ENCODE measurements around the gene TIGAR.

TIGAR gene

GRCh38 chr12:4320853-4321701, at the start of gene TIGAR:
Gene TIGAR (plus strand): TSS chr12:4321213. CDS start chr12:4321272, 59 bp downstream.
- peak; percentile 79 for DNase-seq (ENCODE audit: low read depth)

- DNase-seq (ENCODE audit: low read depth), result peak; percentile 51
These were observed 49.1 kb upstream of the TIGAR start for GRCh38 chr12:4271717-4272423.

GRCh38 chr12:4272424-4273272, 48.4 kb upstream of the TIGAR start:
- no peak for DNase-seq (ENCODE audit: low read depth)

DNA sequence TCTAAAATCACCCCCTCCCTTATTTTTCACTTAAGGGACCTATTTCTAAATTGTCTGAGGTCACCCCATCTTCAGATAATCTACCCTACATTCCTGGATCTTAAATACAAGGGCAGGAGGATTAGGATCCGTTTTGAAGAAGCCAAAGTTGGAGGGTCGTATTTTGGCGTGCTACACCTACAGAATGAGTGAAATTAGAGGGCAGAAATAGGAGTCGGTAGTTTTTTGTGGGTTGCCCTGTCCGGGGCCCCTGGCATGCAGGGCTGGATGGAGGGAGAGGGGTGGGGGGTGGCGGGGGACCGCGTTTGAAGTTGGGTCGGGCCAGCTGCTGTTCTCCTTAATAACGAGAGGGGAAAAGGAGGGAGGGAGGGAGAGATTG, 47.8 kb upstream of the TIGAR start:
- no peak for DNase-seq (ENCODE audit: low read depth)

DNA sequence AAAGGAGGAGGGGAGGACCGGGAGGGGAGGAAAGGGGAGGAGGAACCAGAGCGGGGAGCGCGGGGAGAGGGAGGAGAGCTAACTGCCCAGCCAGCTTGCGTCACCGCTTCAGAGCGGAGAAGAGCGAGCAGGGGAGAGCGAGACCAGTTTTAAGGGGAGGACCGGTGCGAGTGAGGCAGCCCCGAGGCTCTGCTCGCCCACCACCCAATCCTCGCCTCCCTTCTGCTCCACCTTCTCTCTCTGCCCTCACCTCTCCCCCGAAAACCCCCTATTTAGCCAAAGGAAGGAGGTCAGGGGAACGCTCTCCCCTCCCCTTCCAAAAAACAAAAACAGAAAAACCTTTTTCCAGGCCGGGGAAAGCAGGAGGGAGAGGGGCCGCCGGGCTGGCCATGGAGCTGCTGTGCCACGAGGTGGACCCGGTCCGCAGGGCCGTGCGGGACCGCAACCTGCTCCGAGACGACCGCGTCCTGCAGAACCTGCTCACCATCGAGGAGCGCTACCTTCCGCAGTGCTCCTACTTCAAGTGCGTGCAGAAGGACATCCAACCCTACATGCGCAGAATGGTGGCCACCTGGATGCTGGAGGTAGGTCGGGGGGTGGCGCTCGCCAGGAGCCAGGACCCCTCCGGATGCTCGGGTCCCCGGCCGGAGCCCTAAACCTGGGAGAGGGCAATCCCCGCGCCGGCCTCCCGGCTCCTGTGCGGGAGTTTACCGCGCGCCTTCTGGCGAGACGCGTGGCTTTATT, 47.2 kb upstream of the TIGAR start, which contains the start of gene CCND2:
Gene CCND2, plus strand, starts transcription at position 111 of the 744 bp plus-strand sequence. Its CDS starts 279 bp downstream, at position 390.
- peak; percentile 85 for DNase-seq (ENCODE audit: low read depth)

DNA sequence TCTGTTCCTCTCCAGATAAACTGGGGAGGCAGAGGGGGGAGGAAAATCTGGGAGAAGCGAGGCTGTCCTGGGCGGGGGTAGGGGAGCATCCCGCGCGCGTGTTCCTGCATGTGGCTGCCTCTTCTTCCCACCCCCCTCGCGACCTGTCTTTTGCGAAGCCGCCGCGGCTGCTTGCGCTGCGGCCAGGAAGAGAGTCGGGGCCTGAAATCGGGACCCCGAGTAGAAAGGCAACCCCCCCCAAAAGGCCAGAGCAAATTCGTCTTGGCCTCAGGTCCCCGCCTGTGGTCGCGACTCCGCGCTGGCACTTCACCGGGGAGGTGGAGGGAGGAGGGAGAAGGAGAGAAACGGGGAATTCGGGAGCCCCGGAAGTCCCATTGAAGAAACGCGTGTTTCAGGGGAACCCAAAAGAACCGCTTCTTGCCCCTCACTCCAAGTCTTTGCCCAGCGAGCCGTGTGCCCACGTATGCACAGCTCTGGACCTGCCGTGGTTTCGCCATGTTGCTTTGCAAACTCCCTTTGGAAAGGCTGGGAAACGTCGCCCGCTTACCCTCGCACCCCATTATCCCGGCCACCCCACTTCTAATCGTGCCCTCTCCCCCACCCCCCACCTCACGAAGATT, 46.5 kb upstream of the TIGAR start:
- no peak for DNase-seq (ENCODE audit: low read depth)

- no peak for DNase-seq (ENCODE audit: low read depth)
These were observed 45.8 kb upstream of the TIGAR start for GRCh38 chr12:4275016-4275869.

GRCh38 chr12:4275870-4276301, 45.1 kb upstream of the TIGAR start:
- no peak for DNase-seq (ENCODE audit: low read depth)

DNA sequence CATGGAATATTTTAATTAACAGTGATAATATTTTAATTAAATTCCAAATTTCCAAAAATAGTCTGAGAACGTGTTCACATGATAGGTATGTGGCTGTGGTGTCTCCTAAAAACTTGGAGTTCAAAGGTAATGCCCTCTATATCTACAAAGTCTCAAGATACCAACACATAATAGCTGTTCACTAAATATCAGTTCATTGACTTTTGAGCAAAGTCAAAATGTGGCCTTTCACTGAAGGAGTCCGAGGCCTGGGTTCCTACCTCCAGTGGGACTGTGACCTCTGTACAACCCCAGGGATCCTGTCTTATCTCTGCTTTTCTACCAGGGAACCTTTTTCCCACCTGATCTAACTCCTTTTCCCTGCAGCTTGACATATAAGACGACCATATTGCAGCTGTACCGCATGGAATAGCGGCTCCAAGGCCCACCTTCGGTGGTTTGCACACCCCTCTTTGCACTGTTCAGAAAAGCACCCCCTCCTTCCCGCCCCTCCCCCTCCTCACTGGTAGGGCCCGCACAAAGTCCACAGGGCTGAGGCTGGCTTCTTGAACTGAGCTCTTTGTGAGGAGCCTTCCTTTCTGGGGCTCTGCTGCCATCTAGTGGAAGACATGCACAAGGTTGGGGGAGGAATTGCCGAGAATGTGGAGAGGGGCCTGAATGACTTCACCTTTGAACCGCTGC, 44.3 kb upstream of the TIGAR start:
- DNase-seq (ENCODE audit: low read depth), result peak; percentile 92

- no peak for DNase-seq (ENCODE audit: low read depth)
These were observed 43.8 kb upstream of the TIGAR start for GRCh38 chr12:4277205-4277543.

GRCh38 chr12:4277857-4278256, 43.2 kb upstream of the TIGAR start:
- DNase-seq (ENCODE audit: low read depth), result no peak

- no peak for DNase-seq (ENCODE audit: low read depth)
These were observed 42.5 kb upstream of the TIGAR start for GRCh38 chr12:4278329-4279197.

- no peak for DNase-seq (ENCODE audit: low read depth)
These were observed 41.8 kb upstream of the TIGAR start for GRCh38 chr12:4279198-4279690.

GRCh38 chr12:4280351-4281163, 40.5 kb upstream of the TIGAR start:
- DNase-seq (ENCODE audit: low read depth), result no peak

DNA sequence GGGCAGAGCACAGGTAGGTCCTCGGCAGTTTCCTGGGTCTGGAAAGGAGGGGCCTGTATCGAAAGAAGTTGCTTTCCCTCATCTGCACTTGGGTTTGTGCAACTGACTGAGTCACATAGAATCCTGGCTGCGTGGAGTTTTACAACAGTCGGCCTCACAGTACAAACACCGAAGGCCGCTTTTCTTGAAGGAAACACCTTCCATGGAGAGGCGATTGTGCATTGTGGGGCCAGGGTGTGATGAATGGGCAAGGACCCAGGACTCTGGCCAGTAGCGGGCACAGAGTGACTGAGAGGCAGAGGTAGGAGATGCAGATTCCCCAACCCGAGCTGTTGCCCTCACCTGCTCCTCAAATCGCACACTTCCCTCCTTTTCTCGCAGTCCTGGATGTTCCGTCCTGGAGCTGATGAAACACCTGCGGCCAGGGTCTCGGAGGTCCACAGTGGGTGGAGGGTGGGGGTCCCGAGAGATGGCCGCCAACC, 39.8 kb upstream of the TIGAR start:
- DNase-seq (ENCODE audit: low read depth), result no peak

DNA sequence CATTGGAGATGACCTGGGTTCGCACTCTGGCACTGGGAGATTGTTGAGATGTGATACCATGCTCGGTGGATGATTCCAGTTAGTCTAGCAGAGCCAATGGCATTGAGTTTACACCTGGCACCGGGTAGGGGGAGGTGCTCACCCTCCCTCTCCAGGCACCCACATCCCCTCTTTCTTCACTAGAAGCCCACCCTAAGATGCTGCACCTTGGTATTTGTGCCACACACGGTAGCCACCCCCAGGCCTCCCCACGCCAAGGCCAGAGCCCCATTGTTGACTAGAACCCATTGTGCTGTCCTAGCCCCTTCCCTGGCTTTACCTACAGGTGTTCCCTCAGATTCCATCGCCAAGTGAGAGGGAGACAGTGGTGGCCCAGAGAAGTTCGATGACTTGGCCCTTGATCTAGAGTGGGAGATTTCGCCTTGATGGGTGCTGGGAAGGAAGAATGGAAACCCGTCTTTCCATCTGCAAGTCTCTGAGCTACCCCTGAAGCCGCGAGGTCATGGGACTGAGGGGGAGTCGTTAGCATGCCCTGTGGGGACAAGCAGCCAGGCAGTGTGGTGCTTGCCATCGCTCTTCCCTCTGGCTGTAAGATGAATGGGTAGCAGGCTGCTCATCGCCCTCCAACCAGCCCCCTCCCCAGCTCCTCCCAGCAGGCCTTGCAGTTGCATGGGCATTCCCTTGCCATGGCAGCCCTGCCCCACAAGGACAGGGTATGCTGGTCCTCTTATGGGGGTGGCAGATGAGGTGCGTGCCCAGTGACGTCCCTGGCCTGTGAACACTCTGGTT, 38.7 kb upstream of the TIGAR start:
- no peak for DNase-seq (ENCODE audit: low read depth)
